ENCODE measurements around the gene BCAP29.

The BCAP29 gene

DNA sequence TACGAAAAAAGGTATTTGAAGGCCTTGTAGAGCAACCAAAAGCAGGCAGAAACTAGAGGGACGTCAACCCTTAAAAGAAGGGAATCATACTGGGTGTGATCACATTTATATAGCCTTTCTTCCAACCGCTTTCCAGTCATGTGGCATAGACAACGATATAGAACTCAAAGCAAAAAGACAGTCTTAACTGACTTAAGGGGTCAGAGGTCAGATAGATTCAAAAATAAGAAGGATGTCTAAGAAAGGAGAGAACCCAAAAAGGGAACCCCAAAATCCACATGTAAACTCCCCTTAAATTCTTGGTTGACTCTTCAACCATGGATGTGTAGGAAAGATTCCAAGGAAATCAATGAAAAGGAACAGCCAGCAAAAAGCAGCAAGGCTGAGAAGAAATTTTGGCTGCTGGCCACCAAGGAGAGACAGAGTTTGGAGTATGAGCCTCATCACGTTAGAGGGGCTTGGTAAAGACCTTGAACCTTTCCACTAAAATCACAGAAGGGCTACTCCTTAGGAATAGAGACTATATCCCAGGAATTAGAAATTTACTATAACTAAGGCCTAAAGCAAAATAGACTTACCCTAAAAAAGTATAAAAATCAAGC lies 8.6 kb downstream of the BCAP29 start:
- no peak overlapping the region for H3K18ac ChIP-seq (ENCODE audit: low read length)
- no peak overlapping the region for H3K4me2 ChIP-seq (ENCODE audit: low read length)
- H3K27ac ChIP-seq (ENCODE audit: low read depth, low read length), result no peak overlapping the region
- H3K4me1 ChIP-seq (ENCODE audit: control insufficient read depth, low read depth, low read length), result no peaks in the 10 kb centered on the region
- no peak overlapping the region for H2BK5ac ChIP-seq (ENCODE audit: low read length)
- H2BK15ac ChIP-seq (replicated peaks; ENCODE audit: low read depth), result no peak overlapping the region
- H3K4me3 ChIP-seq (ENCODE audit: low read length), result no peak overlapping the region
- H3K36me3 ChIP-seq (ENCODE audit: control insufficient read depth, insufficient read depth, low read length), result no peaks in the 10 kb centered on the region
- H4K5ac ChIP-seq (ENCODE audit: low read length), result no peak overlapping the region
- WGBS (ENCODE audit: extremely low coverage, insufficient coverage, low lambda C conversion rate), result no CpG with 5 or more reads among the region's 5 CpGs
- no peak for DNase-seq
- no peaks in the 10 kb centered on the region for H3K79me1 ChIP-seq (ENCODE audit: low read length)
- no peak overlapping the region for H2AK5ac ChIP-seq (ENCODE audit: low read length)
- no peak overlapping the region for H3K56ac ChIP-seq (ENCODE audit: low read length)
- H3K79me2 ChIP-seq (ENCODE audit: control insufficient read depth, insufficient read depth, low read length), result no peaks in the 10 kb centered on the region
- H4K8ac ChIP-seq (ENCODE audit: low read depth, low read length), result no peak overlapping the region
- no peaks in the 10 kb centered on the region for H3K27me3 ChIP-seq (ENCODE audit: insufficient read depth, low read length, poor library complexity)
- no peak overlapping the region for H3K4ac ChIP-seq (ENCODE audit: low read depth, low read length)
- no peak overlapping the region for H3K23ac ChIP-seq (ENCODE audit: low read length)
- H2BK120ac ChIP-seq (ENCODE audit: low read depth, low read length), result no peak overlapping the region
- H3K9ac ChIP-seq (ENCODE audit: low read length), result no peak overlapping the region

DNA sequence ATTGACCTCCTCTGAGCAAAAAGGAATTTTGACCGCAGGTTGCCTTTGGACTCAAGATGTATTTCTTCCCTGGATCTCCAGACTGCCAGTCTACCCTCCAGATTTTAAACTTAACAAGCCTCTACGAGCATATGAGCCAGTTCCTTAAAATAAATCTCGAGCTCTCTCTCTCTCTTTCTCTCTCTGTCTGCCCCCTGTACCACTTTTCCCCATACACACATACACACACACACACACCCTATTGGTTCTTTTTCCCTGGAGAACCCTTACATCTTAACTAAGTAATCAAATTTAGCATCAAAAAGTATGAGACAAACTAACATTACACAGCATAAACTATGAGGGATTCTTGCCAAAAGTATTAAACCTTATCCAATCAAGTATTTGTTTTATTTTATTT lies 11.4 kb downstream of the BCAP29 start:
- DNase-seq, result no peak
- H3K4me3 ChIP-seq (ENCODE audit: low read length), result no peak overlapping the region
- no peak overlapping the region for H3K4ac ChIP-seq (ENCODE audit: low read depth, low read length)
- no peak overlapping the region for H3K56ac ChIP-seq (ENCODE audit: low read length)
- no CpG with 5 or more reads among the region's 3 CpGs for WGBS (ENCODE audit: extremely low coverage, insufficient coverage, low lambda C conversion rate)
- no peak overlapping the region for H3K27ac ChIP-seq (ENCODE audit: low read depth, low read length)
- no peak overlapping the region for H3K18ac ChIP-seq (ENCODE audit: low read length)
- no peaks in the 10 kb centered on the region for H3K4me1 ChIP-seq (ENCODE audit: control insufficient read depth, low read depth, low read length)
- H4K5ac ChIP-seq (ENCODE audit: low read length), result no peak overlapping the region
- no peaks in the 10 kb centered on the region for H3K79me2 ChIP-seq (ENCODE audit: control insufficient read depth, insufficient read depth, low read length)
- H2BK15ac ChIP-seq (replicated peaks; ENCODE audit: low read depth), result no peak overlapping the region
- H2AK5ac ChIP-seq (ENCODE audit: low read length), result no peak overlapping the region
- no peak overlapping the region for H3K4me2 ChIP-seq (ENCODE audit: low read length)
- H2BK5ac ChIP-seq (ENCODE audit: low read length), result no peak overlapping the region
- no peak overlapping the region for H2BK120ac ChIP-seq (ENCODE audit: low read depth, low read length)
- no peaks in the 10 kb centered on the region for H3K79me1 ChIP-seq (ENCODE audit: low read length)
- H4K8ac ChIP-seq (ENCODE audit: low read depth, low read length), result no peak overlapping the region
- no peaks in the 10 kb centered on the region for H3K27me3 ChIP-seq (ENCODE audit: insufficient read depth, low read length, poor library complexity)
- no peaks in the 10 kb centered on the region for H3K36me3 ChIP-seq (ENCODE audit: control insufficient read depth, insufficient read depth, low read length)
- H3K9ac ChIP-seq (ENCODE audit: low read length), result no peak overlapping the region
- H3K23ac ChIP-seq (ENCODE audit: low read length), result no peak overlapping the region

DNA sequence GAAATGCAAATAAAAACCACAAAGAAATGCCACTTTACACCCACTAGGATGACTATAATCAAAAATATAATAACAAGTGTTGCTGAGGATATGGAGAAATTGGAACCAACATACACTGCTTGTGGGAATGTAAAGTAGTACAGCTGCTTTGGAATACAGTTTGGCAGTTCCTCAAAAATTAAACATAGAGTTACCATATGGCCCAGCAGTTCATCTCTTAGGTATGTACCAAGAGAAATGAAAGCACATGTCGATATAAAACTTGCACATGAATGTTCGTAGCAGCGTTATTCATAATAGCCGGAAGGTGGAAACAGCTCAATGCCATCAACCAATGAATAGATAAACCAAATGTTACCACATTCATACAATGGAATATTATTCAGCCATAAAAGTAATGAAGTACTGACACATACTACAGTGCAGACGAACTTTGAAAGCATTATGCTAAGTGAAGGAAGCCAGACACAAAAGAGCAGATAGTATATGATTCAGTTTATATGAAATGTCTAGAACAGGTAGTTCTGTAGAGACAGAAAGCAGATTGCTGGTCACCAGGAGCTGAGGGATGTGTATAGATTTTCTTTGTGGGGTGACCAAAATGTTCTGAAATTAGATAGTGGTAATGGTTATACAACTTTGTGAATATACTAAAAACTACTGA lies 12.4 kb downstream of the BCAP29 start:
- H2BK120ac ChIP-seq (ENCODE audit: low read depth, low read length), result no peak overlapping the region
- no CpG with 5 or more reads among the region's 5 CpGs for WGBS (ENCODE audit: extremely low coverage, insufficient coverage, low lambda C conversion rate)

DNA sequence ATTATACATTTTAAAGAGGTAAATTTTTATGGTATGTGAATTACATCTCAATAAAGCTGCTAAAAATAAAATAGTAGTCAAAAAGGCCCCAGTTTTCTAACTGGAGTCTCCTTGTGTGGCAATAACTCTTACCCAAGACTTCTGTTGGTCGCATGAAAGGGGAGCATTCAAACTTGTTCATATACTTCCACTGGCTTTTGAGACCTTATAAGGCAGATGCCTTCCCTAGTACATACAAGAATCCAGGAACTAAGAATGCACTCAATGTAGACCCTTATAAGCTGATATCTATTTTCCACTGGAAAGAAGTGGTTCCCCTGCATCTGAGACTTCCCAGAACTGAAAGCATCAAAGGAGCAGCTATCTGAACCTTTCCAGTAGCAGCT lies 13.0 kb downstream of the BCAP29 start:
- Histone ChIP-seq H3K56ac (ENCODE audit: low read length) (no peak overlapping the region), H3K27ac (ENCODE audit: low read depth, low read length) (no peak overlapping the region), H3K4me1 (ENCODE audit: control insufficient read depth, low read depth, low read length) (no peaks in the 10 kb centered on the region), H2AK5ac (ENCODE audit: low read length) (no peak overlapping the region), H3K4ac (ENCODE audit: low read depth, low read length) (no peak overlapping the region), H3K27me3 (ENCODE audit: insufficient read depth, low read length, poor library complexity) (no peaks in the 10 kb centered on the region), H2BK5ac (ENCODE audit: low read length) (no peak overlapping the region), H3K23ac (ENCODE audit: low read length) (no peak overlapping the region), H3K36me3 (ENCODE audit: control insufficient read depth, insufficient read depth, low read length) (no peaks in the 10 kb centered on the region), H3K18ac (ENCODE audit: low read length) (no peak overlapping the region), H3K79me1 (ENCODE audit: low read length) (no peaks in the 10 kb centered on the region), H2BK120ac (ENCODE audit: low read depth, low read length) (no peak overlapping the region), H3K9ac (ENCODE audit: low read length) (no peak overlapping the region), H4K5ac (ENCODE audit: low read length) (no peak overlapping the region), H3K4me3 (ENCODE audit: low read length) (no peak overlapping the region), H2BK15ac (replicated peaks; ENCODE audit: low read depth) (no peak overlapping the region), H3K4me2 (ENCODE audit: low read length) (no peak overlapping the region), H4K8ac (ENCODE audit: low read depth, low read length) (no peak overlapping the region), H3K79me2 (ENCODE audit: control insufficient read depth, insufficient read depth, low read length) (no peaks in the 10 kb centered on the region)
- DNase-seq, result no peak
- no CpG with 5 or more reads among the region's 1 CpG for WGBS (ENCODE audit: extremely low coverage, insufficient coverage, low lambda C conversion rate)

More for the DNA sequence above, 12.4 kb downstream of the BCAP29 start:
- H3K4me2 ChIP-seq (ENCODE audit: low read length), result no peak overlapping the region
- no peak overlapping the region for H3K9ac ChIP-seq (ENCODE audit: low read length)
- no peak overlapping the region for H3K23ac ChIP-seq (ENCODE audit: low read length)
- H3K27ac ChIP-seq (ENCODE audit: low read depth, low read length), result no peak overlapping the region
- no peak overlapping the region for H3K4ac ChIP-seq (ENCODE audit: low read depth, low read length)
- H3K56ac ChIP-seq (ENCODE audit: low read length), result no peak overlapping the region
- H3K18ac ChIP-seq (ENCODE audit: low read length), result no peak overlapping the region
- no peaks in the 10 kb centered on the region for H3K4me1 ChIP-seq (ENCODE audit: control insufficient read depth, low read depth, low read length)
- no peak overlapping the region for H2BK15ac ChIP-seq (replicated peaks; ENCODE audit: low read depth)
- no peak for DNase-seq
- no peaks in the 10 kb centered on the region for H3K79me2 ChIP-seq (ENCODE audit: control insufficient read depth, insufficient read depth, low read length)
- no peaks in the 10 kb centered on the region for H3K27me3 ChIP-seq (ENCODE audit: insufficient read depth, low read length, poor library complexity)
- no peak overlapping the region for H4K8ac ChIP-seq (ENCODE audit: low read depth, low read length)
- no peaks in the 10 kb centered on the region for H3K79me1 ChIP-seq (ENCODE audit: low read length)
- H3K4me3 ChIP-seq (ENCODE audit: low read length), result no peak overlapping the region
- H2AK5ac ChIP-seq (ENCODE audit: low read length), result no peak overlapping the region
- no peaks in the 10 kb centered on the region for H3K36me3 ChIP-seq (ENCODE audit: control insufficient read depth, insufficient read depth, low read length)
- no peak overlapping the region for H2BK5ac ChIP-seq (ENCODE audit: low read length)
- H4K5ac ChIP-seq (ENCODE audit: low read length), result no peak overlapping the region

DNA sequence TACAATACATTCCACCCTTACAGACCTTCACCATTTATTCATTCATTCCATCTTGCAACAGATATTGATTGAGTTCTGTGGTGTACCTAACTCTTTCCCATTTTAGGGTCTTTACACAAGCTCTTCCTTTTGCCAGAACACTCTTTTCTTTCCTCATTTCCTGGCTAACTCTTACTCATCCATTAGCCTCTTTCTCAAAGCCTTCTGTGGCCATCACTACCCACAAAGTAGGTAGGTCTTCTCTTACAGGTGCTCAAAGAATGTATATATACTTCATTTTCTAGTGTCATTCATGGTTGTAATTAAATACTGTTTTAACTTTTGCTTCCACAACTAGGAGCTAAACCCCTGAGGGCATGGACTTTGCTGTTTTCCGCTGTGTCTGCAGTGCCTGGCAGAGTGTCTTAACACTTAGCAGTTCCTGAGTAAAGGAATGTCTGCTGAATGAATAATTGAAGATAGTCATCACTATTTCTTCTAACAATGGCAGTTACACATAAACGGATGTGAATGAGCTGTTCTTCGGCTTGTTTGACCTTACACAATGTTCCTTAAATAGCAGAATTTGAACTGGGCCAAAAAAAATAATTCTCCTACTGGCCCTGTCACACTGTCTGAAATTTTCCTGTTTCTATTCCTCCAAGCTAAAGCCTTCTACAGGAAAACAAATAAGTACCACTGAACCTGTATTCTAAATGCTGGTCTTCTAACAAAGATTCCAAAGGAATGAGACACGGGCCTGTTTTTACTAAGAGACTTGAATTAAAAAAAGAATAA lies 15.1 kb downstream of the BCAP29 start:
- H3K23ac ChIP-seq (ENCODE audit: low read length), result no peak overlapping the region
- H3K27me3 ChIP-seq (ENCODE audit: insufficient read depth, low read length, poor library complexity), result no peaks in the 10 kb centered on the region
- no peak overlapping the region for H2BK120ac ChIP-seq (ENCODE audit: low read depth, low read length)
- no peak overlapping the region for H3K4me2 ChIP-seq (ENCODE audit: low read length)
- H2BK5ac ChIP-seq (ENCODE audit: low read length), result no peak overlapping the region
- H3K18ac ChIP-seq (ENCODE audit: low read length), result no peak overlapping the region
- H3K36me3 ChIP-seq (ENCODE audit: control insufficient read depth, insufficient read depth, low read length), result no peaks in the 10 kb centered on the region
- H3K79me1 ChIP-seq (ENCODE audit: low read length), result no peaks in the 10 kb centered on the region
- no peaks in the 10 kb centered on the region for H3K4me1 ChIP-seq (ENCODE audit: control insufficient read depth, low read depth, low read length)
- WGBS (ENCODE audit: extremely low coverage, insufficient coverage, low lambda C conversion rate), result no CpG with 5 or more reads among the region's 4 CpGs
- H3K27ac ChIP-seq (ENCODE audit: low read depth, low read length), result no peak overlapping the region
- H2AK5ac ChIP-seq (ENCODE audit: low read length), result no peak overlapping the region
- H3K4me3 ChIP-seq (ENCODE audit: low read length), result no peak overlapping the region
- H2BK15ac ChIP-seq (replicated peaks; ENCODE audit: low read depth), result no peak overlapping the region
- no peak overlapping the region for H3K56ac ChIP-seq (ENCODE audit: low read length)
- no peak overlapping the region for H3K4ac ChIP-seq (ENCODE audit: low read depth, low read length)
- no peak overlapping the region for H3K9ac ChIP-seq (ENCODE audit: low read length)
- H3K79me2 ChIP-seq (ENCODE audit: control insufficient read depth, insufficient read depth, low read length), result no peaks in the 10 kb centered on the region
- peak; percentile 79 for DNase-seq
- H4K5ac ChIP-seq (ENCODE audit: low read length), result no peak overlapping the region
- no peak overlapping the region for H4K8ac ChIP-seq (ENCODE audit: low read depth, low read length)
